Fibroblast of upper back skin (primary cell): ENCODE data around the gene SMAP1.
"Not testable (repeated sequence)": the region's sequence is repeated elsewhere in the genome, so short reads cannot be mapped to it uniquely, and the experiment has no call there.

ENCODE experiments used
- DNase-seq: peaks from one replicate; pipeline ENCODE4 v3.0.0-alpha.2; 2013

The SMAP1 gene

DNA sequence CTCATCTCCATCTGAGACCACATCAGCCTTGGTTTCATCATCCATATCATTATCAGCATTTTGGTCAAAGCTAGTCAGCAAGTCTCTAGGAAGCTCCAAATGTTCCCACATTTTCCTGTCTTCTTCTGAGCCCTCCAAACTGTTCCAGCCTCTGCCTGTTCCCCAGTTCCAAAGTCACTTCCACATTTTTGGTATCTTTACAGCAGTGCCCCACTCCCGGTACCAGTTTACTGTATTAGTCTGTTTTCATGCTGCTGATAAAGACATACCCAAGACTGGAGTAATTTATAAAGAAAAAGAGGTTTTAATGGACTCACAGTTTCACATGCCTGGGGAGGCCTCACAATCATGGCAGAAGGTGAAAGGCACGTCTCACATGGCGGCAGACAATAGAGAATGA lies 74.8 kb downstream of the SMAP1 start:
- not testable (repeated sequence) for DNase-seq

DNA sequence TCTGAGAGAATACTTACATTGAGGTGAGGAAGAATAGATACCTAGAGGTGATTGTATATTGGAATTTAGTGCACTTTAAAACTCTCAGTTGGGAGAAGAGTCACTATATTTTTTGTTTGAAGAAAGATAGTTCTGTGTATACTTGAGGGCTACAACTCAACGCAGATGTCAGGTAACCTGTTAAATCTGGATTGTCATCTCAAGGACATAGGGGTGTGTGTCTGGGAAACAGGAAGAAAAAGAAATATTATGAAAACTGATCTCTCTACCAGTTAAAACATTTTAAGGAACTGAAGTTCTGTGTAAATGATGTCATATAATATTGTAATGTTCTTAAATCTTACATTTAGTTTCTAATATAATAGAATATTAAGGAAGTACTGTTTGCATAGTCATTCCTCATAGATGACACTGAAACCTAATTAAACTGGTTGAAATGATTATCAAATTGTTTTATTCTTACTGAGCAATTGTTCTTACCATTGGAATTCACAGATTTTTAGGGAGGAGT lies 86.2 kb downstream of the SMAP1 start:
- no peak for DNase-seq

DNA sequence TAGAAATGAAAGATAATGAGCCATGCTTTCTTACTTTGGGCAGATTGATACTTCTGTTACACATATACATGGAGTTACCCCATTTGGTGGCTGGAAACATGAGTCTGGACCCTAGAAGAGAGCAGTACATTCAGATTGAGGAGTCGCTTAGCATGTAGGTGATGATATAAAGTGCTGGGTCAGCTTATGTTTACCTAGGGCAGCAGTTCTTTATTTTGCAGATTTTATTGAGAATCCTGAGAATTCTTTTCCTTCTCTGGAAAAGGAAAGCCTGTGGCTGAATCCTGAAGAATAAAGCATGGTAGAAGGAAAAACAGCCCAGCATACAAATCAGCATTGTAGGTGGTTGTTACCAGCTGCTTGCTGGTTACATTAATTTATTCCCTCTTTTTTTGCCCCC lies 91.2 kb downstream of the SMAP1 start:
- DNase-seq, result no peak

DNA sequence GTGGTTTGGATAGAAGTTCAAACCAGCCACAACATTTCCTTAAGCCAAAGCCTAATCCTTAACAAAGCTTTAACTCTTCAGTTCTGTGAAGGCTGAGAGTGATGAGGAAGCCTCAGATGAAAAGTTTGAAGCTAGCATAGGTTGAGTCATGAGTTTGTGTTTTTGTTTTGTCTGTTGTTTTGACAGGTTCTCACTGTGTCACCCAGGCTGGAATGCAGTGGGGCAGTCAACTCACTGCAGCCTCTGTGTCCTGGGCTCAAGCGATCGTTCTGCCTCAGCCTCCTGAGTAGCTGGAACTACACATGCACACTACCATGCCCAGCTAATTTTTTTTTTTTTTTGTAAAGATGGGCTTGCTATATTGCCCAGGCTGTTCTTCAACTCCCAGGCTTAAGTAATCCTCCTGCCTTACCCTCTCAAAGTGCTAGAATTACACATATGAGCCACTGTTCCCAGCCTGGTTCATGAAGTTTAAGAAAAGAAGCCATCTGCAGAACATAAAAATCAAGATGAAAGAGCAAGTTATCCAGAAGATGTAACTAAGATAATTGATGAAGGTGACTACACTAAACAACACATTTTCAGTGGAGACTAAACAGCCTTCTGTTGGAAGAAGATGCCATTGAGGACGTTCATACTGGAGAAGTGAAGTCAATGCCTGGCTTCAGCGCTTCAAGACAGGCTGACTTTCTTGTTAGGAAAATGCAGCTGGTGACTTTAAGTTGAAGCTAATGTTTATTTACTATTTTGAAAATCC lies 96.2 kb downstream of the SMAP1 start:
- DNase-seq, result no peak

DNA sequence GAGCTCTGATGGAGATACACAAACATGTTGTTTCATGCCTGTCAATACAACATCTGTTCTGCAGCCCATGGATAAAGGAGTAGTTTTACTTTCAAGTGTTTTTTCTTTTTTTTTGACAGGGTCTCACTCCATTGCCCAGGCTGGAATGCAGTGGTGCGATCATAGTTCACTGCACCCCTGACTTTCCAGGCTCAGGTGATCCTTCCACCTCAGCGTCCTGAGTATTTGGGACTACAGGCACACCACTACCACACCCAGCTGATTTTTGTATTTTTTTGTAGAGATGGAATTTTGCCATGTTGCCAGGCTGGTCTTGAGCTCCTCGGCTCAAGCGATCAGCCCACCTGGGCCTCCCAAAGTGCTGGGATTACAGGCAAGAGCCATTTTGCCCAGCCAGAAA lies 97.0 kb downstream of the SMAP1 start:
- no peak for DNase-seq

DNA sequence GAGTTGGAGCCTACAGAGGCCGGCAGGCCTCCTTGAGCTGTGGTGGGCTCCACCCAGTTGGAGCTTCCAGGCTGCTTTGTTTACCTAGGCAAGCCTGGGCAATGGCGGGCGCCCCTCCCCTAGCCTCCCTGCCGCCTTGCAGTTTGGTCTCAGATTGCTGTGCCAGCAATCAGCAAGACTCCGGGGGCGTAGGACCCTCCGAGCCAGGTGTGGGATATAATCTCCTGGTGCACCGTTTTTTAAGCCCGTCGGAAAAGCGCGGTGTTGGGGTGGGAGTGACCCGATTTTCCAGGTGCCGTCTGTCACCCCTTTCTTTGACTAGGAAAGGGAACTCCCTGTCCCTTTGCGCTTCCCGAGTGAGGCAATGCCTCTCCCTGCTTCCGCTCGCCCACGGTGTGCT lies 103.7 kb downstream of the SMAP1 start:
- DNase-seq, result not testable (repeated sequence)

DNA sequence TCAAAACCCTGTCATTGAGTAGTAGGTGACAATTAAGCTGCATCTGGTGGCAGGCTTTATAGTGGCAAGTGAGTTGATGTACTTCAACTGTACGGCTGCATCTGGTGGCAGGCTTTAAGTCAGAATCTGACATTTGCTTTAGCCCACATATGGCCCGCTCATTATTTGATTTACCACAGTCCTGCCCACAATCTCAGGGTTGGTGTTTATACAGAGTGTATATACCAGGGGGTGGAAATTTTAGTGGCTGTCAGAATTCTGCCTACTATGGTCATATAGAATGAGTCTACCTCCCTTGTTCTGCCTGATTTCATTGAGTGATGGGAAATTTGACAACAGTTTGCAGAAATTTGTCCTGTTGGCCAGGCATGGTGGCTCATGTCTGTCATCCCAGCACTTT lies 112.3 kb downstream of the SMAP1 start:
- DNase-seq, result no peak

DNA sequence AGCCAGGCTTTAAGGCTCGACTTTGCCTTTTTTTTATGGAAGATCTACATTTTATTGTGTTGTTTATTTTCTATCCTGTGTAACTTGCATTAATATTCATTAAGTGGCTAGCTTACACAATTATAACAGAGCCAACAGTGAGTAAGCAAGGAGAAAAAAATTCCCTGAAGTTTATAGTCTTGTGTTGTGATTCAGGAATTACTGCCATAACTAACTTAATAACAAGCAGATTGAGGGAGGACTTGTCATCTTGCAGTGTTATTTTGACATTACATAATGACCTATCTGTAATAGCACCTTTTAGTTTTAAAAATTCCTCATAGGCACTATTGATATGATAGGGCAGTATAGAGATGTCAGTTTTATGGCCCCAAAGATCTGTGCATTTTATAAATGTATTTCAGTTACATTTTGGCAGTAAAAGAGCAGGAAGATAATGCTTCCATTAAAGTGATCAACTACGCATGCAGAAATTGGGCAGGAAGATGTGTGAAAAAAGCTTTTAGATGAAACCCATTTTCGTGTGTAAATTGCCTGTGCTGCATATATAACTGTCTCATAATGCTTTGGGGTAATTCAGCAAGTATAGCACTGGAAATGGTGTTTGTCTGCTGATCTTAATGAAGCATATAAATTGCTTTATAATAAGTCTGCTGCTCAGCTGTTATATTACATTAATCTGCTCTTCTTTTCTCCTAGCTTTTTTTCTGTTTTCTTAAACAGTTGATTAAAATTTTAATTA lies 123.0 kb downstream of the SMAP1 start:
- DNase-seq, result no peak

DNA sequence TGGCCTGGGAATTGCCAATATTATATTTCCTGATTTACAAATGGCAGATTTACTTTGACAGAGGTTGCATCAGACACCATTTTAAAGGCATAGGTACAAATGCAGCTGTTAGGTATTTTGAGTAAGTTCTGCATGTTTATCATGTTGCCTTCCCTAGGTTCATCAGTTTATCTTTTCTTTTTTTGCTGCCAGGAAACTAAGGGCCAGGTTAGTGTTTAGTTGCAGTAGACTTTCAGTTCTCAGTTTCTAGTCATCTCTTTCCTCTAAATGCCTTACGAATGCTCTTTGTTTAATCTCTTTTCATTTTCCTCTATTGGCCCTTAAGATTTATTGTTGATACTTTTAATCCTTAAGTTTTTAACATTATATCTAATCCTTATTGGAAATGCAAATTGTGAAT lies 129.9 kb downstream of the SMAP1 start:
- DNase-seq, result no peak

DNA sequence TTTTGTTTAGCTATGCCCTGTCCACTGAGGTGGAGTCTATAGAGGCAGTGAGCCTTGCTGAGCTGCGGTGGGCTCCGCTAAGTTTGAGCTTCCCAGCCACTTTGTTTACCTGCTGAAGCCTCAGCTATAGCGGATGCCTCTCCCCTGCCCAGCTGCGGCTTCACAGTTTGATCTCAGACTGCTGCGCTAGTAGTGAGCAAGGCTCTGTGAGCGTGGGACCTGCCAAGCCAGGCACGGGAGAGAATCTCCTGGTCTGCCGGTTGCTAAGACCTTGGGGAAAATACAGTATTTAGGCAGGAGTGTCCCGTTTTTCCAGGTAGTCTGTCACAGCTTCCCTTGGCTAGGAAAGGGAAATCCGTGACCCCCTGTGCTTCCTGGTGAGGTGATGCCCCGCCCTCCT lies 138.4 kb downstream of the SMAP1 start:
- no peak for DNase-seq

DNA sequence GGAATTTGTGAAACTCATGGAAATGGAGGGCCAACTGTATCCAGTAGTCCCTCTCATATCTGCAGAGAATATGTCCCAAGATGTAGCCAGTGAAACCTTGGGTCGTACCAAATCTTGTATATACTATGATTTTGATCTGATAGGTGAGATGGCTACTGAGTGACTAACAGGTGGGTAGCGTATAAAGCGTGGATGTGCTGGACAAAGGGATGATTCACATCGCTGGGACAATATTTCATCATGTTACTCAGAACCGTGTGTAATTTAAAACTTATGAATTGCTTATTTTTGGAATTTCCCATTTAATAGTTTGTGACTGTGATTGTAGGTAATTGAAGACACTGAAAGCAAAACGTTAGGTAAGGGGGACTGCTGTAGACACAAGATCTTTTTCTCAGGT lies 144.1 kb downstream of the SMAP1 start:
- DNase-seq, result peak; percentile 12

DNA sequence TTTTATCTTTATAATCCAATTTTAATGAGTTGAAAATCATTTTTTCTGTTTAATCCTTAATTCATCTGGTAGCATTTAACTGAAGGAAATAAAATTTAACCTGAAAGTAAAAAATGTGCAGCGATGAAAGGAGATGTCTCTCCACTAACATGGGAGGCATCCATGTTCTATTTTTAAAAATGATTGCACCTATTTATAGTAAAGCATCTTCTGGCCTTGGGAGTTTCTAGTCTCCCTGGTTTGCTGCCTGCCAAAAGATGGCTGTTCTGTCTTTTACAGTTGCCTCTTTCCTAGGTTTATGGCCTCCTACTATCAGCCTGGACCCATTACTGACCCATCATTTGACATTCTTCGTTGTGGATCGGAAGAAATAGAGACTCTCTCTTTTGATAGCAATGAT lies 146.2 kb downstream of the SMAP1 start:
- no peak for DNase-seq

DNA sequence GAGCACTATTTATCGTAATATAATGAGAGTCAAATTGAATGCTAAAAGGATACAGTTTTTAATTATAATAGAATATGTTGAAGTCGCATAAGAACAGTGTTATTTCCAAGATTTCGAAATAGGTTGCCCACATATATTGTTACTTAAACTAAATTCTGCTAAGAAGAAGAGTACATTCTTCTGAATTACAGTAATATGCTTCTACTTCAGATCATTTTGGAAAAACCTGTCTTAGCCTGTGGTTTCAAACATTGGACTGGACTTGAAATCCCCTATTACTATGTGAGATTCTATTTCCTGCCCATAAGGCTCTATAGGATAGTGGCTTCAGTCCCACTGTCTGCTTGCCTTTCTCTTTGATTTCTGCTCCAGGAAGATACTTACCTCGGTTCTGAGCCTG lies 152.0 kb downstream of the SMAP1 start:
- no peak for DNase-seq

DNA sequence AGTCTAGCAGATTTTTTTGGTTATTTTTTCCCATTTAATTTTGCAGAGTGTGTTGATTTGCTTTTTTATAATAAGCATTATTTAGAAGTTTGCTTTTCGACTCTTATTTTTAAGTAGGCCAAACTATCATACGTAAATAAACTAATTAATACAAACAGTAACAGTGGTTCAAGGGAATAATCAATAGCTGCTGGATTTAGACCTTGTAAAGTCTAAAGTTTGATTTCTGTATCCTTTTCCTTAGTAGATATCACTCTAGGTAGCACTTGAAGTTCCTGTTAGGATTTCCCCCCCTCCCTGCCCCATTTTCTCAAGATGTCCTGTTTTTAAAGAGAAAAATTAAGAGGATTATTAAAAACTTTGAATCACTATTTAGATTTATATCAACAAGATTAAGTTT lies 153.1 kb downstream of the SMAP1 start:
- no peak for DNase-seq

DNA sequence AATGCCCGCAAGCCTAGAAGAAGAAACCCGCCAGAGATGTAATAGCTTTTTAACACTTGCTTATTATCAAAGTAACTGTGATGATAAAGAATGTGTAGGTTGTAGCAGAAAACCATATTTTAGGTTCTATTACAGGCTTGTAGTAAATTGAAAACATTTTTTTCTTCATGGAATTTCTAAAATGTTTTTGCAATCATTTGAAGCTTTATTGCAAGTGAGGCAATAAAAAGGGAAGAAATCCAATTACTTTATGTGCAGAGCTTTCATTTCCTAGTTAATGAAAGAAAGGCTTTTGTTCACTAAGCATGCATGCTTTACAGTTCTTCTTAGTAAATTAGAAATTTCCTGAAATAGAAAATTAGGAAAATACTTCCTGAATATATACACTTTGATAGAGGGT lies 154.1 kb downstream of the SMAP1 start:
- DNase-seq, result no peak

DNA sequence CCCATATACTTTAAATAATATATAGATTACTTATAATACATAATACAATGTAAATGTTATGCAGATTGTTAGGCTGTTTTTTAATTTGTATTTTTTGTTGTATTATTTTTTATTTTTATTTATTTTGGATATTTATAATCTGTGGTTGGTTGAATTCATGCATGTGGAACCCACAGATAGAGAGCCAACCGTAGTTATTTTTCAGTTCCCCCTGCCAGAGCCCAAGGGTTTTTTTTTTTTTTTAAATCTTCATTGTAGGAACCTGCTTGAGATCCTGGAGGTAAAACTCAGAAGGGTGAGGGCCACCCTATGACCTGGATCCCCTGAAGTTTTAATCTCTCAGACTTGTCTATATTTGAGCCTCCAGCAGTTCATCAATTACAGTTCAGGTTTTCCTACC lies 156.0 kb downstream of the SMAP1 start:
- DNase-seq, result no peak

DNA sequence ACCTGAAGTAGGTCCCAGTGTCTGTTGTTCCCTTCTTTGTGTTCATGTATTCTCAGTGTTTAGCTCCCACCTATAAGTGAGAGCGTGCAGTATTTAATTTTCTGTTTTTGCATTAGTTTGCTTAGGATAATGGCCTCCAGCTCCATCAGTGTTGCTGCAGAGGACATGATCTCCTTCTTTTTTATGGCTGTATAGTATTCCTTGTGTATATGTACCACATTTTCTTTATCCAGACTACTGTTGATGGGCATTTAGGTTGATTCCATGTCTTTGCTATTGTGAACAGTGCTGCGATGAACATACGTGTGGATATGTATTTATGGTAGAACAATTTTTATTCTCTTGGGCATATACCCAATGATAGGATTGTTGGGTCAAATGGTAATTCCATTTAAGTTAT lies 163.7 kb downstream of the SMAP1 start:
- DNase-seq, result no peak

DNA sequence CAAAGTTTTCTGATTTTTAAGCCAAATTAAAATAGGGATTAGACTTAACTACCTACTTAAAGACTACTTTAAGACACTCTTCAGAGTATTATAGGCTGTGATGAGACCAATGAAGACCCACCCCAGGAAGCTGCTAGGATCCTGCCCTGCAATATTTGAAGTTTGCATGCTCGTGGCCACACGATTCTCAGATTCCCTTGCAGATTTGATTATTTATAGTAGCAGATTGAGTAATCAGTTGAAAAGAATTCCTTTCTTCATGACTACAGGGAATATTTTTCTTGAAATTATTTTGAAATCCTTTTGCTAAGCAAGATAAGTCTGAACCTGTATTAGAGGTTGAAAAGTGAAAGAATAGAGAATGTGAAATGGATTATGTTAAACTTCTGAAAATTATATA lies 166.8 kb downstream of the SMAP1 start:
- peak; percentile 42 for DNase-seq

DNA sequence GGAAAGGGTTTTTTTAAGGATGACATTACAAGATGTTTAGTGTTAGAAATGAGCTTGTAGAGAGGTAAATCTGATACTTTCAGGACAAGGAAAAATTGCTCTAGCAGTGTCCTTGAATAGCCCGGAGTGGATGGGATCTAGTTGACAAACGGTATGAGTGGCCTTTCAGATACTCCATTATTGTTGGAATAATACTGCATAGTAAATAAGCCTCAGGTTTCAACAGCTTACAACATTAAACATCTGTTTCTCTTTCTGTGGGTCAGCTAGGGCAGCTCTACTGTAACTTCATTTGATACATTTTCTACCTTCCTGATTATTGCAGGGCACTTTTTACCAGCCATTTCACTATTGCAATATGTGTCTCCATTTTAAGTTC lies 171.2 kb downstream of the SMAP1 start:
- no peak for DNase-seq

DNA sequence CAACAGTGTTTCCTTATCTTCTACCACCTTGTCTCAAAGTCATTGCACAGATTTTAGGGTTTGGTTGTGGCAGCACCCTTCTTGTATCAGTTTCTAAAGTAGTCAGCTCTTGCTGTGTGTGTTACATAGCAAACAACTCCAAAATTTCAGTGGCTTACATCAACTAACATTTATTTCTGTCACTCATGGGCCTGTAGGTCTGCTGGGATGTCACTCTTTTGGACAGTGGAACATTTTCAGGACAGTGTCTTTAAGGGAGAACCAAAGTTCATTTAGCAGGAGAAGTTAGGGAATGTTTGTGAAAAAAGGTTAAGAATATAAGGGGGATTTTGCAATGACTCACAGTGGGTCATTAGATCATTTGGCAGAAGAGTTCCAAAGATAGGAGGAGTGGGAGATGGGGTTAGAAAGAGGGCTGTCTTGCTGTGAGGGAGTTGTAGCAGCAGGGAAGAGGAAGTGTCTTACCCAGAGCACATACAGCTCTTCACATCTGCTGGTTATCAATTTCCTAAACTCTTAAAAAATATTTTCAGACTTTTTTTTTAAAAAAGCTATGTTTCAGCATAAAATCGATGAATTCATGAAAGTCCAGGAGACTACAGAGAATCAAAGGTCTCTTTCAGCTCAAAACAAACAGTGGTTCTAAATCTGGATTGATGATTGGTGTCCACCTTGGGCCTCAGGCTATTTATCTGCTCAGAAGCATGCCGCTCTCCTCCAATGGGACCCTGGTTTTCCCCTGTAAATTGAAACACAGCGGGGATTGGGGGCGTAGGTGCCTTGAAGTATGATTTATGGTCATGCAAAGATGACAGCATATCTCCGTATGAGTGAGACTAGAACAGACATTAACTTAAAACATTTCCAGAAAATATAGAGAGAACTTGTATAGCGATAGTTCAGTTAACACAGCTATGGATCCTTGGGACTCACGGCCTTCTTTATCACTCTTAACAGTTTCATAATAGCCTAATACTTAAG lies 171.9 kb downstream of the SMAP1 start:
- DNase-seq, result no peak

DNA sequence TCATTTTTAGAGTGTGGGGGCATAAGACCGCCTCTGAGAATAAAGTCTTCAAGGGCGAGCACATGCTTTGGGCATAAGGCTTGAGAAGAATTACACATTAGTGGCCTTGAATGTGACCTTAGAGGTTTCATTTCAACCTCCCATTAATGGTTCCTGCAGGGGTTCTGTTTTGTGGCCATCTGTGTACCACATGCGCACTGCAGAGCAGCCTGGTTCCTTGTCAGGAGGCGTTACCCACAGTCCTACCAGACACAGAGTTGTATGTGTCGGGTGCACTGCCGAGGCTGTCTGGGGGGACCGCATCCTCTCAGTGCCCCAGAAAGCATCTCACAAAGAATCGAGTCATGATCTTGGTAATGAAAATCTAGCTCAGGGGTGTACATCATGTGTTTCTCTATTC lies 173.4 kb downstream of the SMAP1 start:
- no peak for DNase-seq

DNA sequence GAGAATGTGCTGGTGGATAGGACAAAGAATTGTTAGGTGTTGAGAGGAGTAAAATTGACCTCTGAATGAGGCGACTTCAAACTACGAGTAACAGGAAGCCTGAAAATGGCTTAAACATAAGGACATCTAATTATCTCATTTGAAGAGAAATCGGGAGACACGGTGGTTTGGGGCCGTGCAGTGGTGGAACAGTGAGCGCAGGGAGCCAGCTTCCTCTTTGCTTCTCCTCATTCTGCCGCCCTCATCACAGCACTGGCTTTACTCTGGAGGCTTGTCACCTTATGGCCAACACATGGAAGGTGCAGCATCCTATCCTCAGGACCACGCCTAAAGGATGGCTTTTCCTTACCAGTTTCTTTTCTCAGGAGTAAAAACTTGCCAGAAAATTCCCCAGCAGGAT lies 174.9 kb downstream of the SMAP1 start:
- no peak for DNase-seq

DNA sequence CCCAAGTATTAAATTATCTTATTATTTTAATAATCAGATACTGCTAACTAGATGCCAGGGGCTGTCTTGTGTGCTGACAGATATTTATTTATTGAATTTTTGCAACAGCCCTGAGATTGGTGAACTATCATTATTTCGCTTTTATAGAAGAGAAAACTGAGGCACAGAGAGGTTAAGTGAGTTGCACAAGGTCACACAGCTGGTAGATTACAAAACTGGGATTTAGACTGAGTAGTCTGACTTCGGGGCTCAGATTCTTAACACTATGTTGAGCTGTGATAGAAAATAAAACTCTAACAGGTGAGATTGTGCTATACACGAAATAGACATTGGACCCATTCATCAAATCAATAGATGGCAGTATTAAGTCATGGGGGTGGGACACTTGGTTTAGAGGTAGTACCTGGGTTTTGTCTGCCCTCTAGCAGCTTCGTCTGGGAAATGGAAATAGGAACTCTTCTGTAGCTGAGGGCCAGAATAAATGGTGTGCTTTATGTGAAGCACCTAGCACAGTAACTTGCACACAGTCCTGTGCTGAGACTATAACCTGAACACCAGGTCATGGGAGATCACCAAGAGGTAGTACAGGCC lies 175.7 kb downstream of the SMAP1 start:
- no peak for DNase-seq
